NT2/D1 (cell line): ENCODE results near the gene ACBD3.

Source experiments
- DNase-seq: peaks from one replicate; pipeline ENCODE4 v3.0.0-alpha.2; 2011; ENCODE audit warnings: low read depth, low spot score
- H3K27me3 ChIP-seq: 2 replicates; pipeline ENCODE4 v1.6.0; 2011; ENCODE audit warnings: mild to moderate bottlenecking; ENCODE audit not compliant: insufficient read length, insufficient read depth
- H3K36me3 ChIP-seq: 2 replicates; pipeline ENCODE4 v1.6.1; 2011; ENCODE audit warnings: mild to moderate bottlenecking, low read length, mixed read lengths; ENCODE audit not compliant: insufficient read depth, insufficient read length
- H3K4me1 ChIP-seq: 2 replicates; pipeline ENCODE4 v1.5.1; 2011; ENCODE audit not compliant: insufficient read depth, insufficient read length
- H3K4me3 ChIP-seq: 2 replicates; pipeline ENCODE4 v1.5.1; 2011; ENCODE audit warnings: low read depth; ENCODE audit not compliant: insufficient read length
- H3K9ac ChIP-seq: 2 replicates; pipeline ENCODE4 v1.6.0; 2011; ENCODE audit warnings: low read depth; ENCODE audit not compliant: insufficient read length
- H3K9me3 ChIP-seq: 2 replicates; pipeline ENCODE4 v1.5.1; 2011; ENCODE audit warnings: mild to moderate bottlenecking, low read length; ENCODE audit not compliant: insufficient read depth
- SUZ12 ChIP-seq: IDR thresholded peaks from 2 replicates; pipeline ENCODE4 v1.6.1; 2011; ENCODE audit not compliant: insufficient read length, insufficient read depth; ENCODE audit errors: extremely low read depth
- YY1 ChIP-seq: IDR thresholded peaks from 2 replicates; pipeline ENCODE4 v1.6.1; 2011; ENCODE audit not compliant: insufficient read length, insufficient read depth
- ZNF274 ChIP-seq: IDR thresholded peaks from 2 replicates; pipeline ENCODE4 v1.6.1; 2011; ENCODE audit warnings: mild to moderate bottlenecking, low read depth, low read length

Gene ACBD3

GRCh38 chr1:226220473-226221189, 34.1 kb upstream of the ACBD3 start:
- Histone ChIP-seq H3K9me3 (no peaks in the 10 kb centered on the region), H3K4me3 (no peak overlapping the region), H3K27me3 (peaks cover 33% of the 10 kb centered on the region), H3K36me3 (no peaks in the 10 kb centered on the region), H3K9ac (no peak overlapping the region), H3K4me1 (peaks cover 2% of the 10 kb centered on the region)
- no peak for DNase-seq
- no peak for TF ChIP-seq SUZ12

- Histone ChIP-seq H3K36me3 (no peaks in the 10 kb centered on the region), H3K27me3 (peaks cover 3% of the 10 kb centered on the region), H3K4me1 (peaks cover 14% of the 10 kb centered on the region), H3K9me3 (no peaks in the 10 kb centered on the region), H3K9ac (no peak overlapping the region), H3K4me3 (no peak overlapping the region)
- no peak for TF ChIP-seq SUZ12
- no peak for TF ChIP-seq ZNF274
- TF ChIP-seq YY1 = no peak
- no peak for DNase-seq
Observed at GRCh38 chr1:226217273-226217672, 30.7 kb upstream of the ACBD3 start.

- H3K9ac ChIP-seq = no peak overlapping the region
- no peak overlapping the region for H3K4me3 ChIP-seq
- DNase-seq = no peak
- H3K36me3 ChIP-seq = no peaks in the 10 kb centered on the region
- no peak for TF ChIP-seq SUZ12
- no peak for TF ChIP-seq ZNF274
- no peak for TF ChIP-seq YY1
- no peaks in the 10 kb centered on the region for H3K9me3 ChIP-seq
- H3K27me3 ChIP-seq = no peaks in the 10 kb centered on the region
- H3K4me1 ChIP-seq = peaks cover 14% of the 10 kb centered on the region
Observed at GRCh38 chr1:226216056-226216455, 29.5 kb upstream of the ACBD3 start.

- H3K4me3 ChIP-seq = no peak overlapping the region
Observed at GRCh38 chr1:226215239-226215638, 28.7 kb upstream of the ACBD3 start.

GRCh38 chr1:226212545-226212944, 26.0 kb upstream of the ACBD3 start:
- H3K4me1 ChIP-seq = peaks cover 21% of the 10 kb centered on the region
- H3K9me3 ChIP-seq = no peaks in the 10 kb centered on the region
- H3K27me3 ChIP-seq = no peaks in the 10 kb centered on the region
- H3K9ac ChIP-seq = no peak overlapping the region
- H3K4me3 ChIP-seq = no peak overlapping the region
- H3K36me3 ChIP-seq = no peaks in the 10 kb centered on the region
- no peak for DNase-seq
- TF ChIP-seq SUZ12 (no peak), YY1 (no peak), ZNF274 (no peak)

More at GRCh38 chr1:226215239-226215638, 28.7 kb upstream of the ACBD3 start:
- TF ChIP-seq YY1 (no peak), ZNF274 (no peak), SUZ12 (no peak)
- Histone ChIP-seq H3K4me1 (peaks cover 18% of the 10 kb centered on the region), H3K9me3 (no peaks in the 10 kb centered on the region), H3K36me3 (no peaks in the 10 kb centered on the region), H3K27me3 (no peaks in the 10 kb centered on the region), H3K9ac (no peak overlapping the region)
- DNase-seq = no peak

GRCh38 chr1:226211181-226211821, 24.8 kb upstream of the ACBD3 start:
- TF ChIP-seq YY1 = no peak
- TF ChIP-seq ZNF274 = no peak
- TF ChIP-seq SUZ12 = no peak
- peaks cover 21% of the 10 kb centered on the region for H3K4me1 ChIP-seq
- no peaks in the 10 kb centered on the region for H3K9me3 ChIP-seq
- no peaks in the 10 kb centered on the region for H3K27me3 ChIP-seq
- H3K36me3 ChIP-seq = no peaks in the 10 kb centered on the region
- no peak overlapping the region for H3K4me3 ChIP-seq
- no peak overlapping the region for H3K9ac ChIP-seq
- DNase-seq = no peak

- DNase-seq = no peak
- peaks cover 21% of the 10 kb centered on the region for H3K4me1 ChIP-seq
- H3K27me3 ChIP-seq = no peaks in the 10 kb centered on the region
- TF ChIP-seq SUZ12 = no peak
- TF ChIP-seq ZNF274 = no peak
- TF ChIP-seq YY1 = no peak
- no peak overlapping the region for H3K4me3 ChIP-seq
- H3K9ac ChIP-seq = no peak overlapping the region
- no peaks in the 10 kb centered on the region for H3K9me3 ChIP-seq
- no peaks in the 10 kb centered on the region for H3K36me3 ChIP-seq
Observed at GRCh38 chr1:226210571-226211176, 24.1 kb upstream of the ACBD3 start.
